Renal pelvis (tissue), 4 donors: ENCODE data around the gene TOM1L2. TPM values are rescaled to one million over a fixed set of nuclear protein-coding genes. Genes with fewer than 3 reads are reported as not detected.
"Not testable (repeated sequence)": the region's sequence is repeated elsewhere in the genome, so short reads cannot be mapped to it uniquely, and the experiment has no call there.

Experiments
- DNase-seq: peaks from one replicate; pipeline ENCODE4 v3.0.0-alpha.2; 2013
- polyA plus RNA-seq, 3 donors: library from polyadenylated mRNA; unstranded; fragments of 120-200 nt; gene quantifications; one replicate each; pipeline ENCODE4 v1.2.1, GENCODE V29; 2013; ENCODE audit not compliant: insufficient read length in 3 of 3

TOM1L2 gene
- polyA plus RNA-seq, 3 donors = 36.1 to 59.5 (median 52.6) TPM

DNA sequence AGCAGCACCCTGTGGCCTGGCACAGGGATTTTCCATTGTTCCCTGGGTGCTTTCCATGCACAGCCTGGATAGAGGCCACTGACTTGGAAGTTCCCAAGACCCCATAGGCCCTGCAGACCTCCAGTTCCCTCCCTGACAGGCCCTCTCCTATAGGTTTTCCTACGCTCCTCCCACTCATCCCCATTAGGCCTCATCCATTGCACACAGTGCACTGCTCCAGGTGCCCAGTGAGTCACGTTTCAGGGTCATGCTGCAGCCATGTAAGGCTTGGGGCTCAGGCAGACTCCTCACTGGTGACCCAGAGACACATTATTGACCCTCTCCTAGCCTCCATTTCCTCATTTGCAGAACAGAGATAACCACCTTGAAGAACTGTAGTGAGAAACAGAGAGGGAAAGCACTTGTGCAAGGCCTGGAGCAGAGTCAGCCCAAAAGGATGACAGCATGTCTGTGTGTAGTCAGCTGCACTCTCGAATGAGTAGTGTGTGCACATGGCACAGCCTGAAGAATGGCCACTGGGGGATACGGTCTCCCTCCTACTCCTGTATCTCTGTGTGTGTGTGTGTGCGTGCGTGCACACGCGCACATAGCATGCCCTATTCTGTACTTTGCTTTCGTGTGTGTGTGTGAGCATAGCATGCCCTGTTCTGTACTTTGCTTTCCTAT lies 27.3 kb upstream of the TOM1L2 start:
- DNase-seq = no peak

DNA sequence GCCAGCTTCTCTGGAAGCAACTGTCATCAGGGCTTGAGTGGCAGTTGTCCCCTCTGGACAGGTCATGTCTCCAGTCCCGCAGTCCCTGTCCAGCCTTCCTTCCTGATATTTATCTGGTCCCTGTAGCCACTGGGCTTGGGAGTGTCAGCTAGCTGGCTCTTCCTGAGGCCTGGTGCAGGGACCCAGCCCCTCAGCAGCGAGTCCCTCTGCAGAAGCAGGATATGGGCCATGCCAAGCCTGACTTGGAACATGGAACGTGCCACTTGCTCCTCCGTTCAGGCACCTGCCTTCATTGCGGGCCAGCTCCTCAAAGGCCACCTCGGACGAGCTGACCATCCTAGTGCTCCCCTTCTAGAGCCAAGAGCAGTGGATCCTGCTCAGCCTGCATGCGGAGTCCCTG lies 26.7 kb upstream of the TOM1L2 start:
- DNase-seq = no peak

DNA sequence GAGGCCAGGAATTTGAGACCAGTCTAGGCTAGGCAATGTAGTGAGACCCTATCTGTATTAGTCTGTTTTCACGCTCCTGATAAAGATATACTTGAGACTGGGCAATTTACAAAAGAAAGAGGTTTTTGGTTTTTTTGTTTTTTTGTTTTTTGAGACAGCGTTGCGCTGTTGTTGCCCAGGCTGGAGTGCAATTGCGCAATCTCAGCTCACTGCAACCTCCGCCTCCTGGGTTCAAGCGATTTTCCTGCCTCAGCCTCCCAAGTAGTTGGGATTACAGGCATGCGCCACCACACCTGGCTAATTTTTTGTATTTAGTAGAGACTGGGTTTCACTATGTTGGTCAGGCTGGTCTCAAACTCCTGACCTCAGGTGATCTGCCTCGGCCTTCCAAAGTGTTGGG lies 23.7 kb upstream of the TOM1L2 start:
- DNase-seq = not testable (repeated sequence)

DNA sequence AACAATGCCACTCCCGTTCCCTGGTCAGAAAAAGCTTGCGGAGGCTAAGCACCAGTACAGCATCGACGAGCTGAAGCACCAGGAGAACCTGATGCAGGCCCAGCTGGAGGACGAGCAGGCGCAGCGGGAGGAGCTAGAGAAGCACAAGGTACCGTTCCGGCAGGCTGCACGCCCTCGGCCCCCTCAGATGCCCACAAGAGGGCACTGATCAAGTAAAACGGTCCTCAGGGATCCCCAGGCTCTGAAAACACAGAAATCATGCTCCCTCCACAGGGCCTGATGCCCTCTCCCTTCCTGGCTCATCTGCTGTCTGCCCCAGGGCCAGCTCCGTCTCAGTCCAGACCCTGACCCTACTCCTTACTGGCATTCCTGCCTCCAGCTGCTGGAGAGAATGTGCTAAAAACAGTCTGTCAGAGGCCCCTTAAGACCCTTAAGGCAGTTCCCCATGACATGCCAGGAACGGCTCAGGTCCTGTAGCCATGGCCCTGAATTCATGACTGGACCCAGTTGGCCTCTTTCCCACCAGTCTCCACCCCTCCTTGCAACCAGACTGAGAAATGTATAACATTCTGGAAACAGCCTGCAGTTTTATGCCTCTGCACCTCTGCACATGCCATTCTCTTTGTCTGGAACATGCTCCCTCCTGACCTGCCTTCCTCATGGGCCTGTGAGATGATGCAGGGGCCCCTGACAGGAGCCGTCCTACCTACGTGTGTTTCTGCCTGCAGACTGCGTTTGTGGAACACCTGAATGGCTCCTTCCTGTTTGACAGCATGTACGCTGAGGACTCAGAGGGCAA lies 22.3 kb upstream of the TOM1L2 start:
- DNase-seq = no peak

DNA sequence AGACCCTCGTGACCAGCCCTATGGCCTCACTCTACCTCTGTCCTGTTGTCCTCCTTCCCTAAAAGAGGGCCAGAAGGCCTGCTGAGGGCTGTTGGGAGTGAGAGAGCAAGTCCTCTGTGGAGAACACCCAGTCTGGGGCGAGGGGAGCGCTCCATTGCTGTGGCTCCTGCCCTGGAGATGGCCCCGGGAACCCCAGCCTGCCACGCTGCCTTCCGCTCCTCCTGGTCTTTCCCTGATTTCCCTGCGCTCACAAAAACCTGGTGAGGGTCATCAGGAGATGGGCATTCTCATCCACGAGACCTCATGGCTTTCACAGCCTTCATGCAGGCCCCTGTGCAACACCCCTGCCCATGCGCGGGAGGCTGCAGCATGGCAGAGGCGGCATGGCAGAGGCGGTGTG lies 21.7 kb upstream of the TOM1L2 start:
- DNase-seq = no peak

DNA sequence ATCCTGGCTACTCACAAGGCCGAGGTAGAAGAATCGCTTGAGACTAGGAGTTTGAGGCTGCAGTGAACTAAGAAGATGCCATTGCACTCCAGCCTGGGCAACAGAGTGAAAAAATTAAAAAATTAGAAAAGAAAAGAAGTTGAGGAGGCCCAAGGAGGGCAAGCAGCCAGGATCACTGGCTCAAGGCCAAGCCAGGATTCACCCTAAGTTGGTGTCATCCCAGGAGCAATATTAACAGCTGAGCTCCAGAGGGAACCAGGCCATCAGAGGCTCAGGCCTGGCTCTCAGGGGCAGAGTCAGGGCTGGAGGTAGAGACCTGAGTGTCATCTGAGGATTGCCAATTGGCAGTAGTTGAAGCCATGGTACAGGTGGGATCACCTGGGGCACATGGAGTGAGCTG lies 21.2 kb upstream of the TOM1L2 start:
- DNase-seq = no peak

DNA sequence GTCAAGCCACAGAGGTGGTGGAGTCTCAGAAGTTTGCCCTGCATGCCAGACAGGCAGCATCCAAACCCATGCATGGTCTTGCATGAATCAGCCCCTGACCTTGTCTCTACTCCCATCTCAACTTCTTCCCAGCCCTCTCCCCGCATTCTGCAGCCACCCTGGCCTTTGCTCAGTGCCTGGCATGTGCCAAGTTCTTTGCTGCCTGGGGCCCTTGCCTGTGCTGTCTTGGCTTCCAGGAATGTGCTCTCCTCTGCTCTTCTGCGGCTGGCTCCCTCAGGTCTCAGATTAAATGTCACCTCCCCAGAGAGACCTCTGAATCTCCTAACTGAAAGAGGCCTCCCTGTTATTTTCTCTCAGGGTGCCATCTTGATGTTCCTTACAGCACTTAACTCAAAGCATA lies 18.1 kb upstream of the TOM1L2 start:
- no peak for DNase-seq

DNA sequence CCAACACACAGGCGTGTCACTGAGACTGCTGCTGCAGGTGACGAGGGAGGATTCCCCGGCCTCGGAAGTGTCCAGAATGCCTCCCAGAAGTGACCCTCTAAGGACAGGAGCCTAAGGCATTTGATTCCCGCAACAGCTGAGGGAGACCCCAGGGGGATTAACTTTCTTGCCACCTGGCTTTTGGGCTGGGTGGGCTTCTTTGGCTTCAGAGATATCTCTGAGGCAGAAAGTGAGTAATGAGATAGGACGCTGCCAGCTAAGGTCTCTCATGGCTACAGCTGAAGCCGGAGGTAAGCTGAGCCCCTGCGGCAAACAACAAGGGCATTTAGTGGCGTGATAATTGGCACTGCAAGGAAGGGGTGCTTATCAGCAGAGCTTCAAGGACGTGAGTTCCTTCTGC lies 17.4 kb upstream of the TOM1L2 start:
- no peak for DNase-seq

DNA sequence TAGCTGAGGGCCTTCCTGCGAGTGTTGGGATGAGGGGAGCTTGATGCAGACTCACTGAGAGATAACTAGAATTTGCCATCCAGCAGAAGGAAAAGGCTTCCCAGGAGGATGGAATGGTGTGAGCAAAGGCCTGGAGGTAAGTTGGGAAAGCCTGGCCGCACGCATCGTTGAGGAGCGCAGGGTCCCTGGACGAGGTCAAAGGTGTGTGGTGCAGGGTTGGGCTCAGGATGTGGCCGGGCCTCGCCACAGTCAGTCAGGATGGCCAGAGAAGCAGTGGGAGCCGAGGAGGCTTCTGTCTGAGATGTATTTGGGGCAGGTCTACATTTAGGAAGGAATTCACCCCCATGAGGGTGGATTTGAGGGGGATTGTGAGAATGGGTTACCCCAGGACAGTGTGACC lies 16.9 kb upstream of the TOM1L2 start:
- no peak for DNase-seq

DNA sequence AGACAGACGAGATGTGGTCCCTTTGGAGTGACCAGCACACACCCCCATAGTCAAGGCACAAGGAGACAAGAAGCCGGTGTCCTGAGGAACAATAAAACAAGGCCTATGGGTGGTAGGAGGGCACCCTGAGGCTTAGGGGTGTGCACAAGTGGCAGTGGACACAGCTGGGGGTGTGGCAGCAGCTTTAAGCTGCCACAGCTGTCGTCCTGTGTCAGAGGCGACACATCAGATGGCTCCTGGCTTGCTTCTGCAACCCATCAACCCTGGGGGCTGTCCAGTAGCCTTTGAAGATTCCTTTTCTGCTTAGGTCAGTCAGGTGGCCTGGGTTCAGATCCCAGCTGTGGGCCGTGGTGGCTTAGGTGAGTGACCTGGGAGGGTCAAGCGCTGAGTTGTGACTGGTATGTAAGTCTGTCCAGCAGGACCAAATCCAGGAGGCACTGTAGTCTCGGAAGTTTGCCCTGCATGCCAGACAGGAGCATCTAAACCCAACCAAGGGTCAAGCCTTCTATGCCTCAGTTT lies 16.3 kb upstream of the TOM1L2 start:
- DNase-seq = no peak

DNA sequence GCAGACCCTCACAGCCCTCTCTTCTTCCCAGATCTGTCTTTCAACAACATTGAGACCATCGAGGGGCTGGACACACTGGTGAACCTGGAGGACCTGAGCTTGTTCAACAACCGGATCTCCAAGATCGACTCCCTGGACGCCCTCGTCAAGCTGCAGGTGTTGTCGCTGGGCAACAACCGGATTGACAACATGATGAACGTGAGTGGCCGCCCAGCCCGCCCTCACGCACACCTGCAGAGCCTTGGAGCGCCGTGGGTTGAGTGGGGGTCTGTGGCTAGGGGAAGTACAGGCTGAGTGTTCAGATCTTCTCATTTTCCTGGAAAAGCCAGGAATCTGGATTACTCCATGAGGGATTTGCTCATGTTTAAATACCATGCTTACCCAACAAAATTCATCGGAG lies 15.7 kb upstream of the TOM1L2 start:
- no peak for DNase-seq

DNA sequence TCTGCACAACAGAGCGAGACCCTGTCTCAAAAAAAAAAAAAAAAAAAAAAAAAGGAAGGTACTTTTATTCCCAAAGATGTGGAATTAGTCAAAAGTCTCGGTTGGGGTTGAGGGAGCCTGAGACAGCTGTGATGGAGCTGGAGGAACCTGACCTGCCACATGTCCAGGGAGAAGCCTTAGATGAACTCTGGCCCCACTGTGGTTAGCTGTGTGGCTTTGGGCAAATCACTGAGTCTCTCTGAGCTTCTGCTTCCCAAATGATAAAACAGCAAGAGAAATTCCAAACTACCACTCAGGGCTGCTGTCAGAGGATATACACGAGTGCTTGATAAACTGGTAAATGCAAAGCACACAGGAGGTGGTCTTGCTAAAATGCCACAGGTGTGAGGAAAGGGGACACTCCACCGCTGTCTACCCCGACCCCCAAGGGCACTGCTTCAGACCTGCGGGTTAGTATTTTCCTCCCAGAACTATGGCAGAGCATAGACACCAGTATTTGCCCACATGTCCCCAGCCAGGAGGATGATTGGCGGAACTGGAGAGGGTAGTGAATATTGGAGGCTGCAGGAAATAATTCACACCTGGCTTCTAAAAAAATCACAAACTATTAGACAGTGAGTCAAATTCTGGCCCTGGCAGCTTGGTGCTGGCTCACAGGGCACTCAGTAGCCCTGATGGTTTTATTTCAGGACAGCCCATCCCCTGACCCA lies 15.1 kb upstream of the TOM1L2 start:
- DNase-seq = no peak

DNA sequence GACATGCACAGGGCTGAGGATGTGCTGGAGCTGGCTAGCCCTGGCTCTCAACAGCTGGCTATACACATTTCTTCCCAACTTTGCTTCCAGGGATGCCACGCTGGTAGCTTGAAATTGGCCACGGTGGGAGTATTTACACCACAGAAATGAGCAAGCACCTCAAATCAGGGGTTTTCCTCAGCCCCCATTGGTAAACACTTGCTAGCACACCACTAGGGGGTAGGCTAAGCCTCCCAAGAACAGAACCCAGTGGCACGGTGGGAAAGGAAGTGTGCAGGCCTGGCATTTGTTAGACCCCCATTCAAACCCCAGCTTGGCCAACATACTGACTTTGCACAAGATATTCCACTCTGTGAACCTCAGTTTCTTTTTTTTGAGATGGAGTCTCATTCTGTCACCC lies 13.4 kb upstream of the TOM1L2 start:
- DNase-seq = no peak

DNA sequence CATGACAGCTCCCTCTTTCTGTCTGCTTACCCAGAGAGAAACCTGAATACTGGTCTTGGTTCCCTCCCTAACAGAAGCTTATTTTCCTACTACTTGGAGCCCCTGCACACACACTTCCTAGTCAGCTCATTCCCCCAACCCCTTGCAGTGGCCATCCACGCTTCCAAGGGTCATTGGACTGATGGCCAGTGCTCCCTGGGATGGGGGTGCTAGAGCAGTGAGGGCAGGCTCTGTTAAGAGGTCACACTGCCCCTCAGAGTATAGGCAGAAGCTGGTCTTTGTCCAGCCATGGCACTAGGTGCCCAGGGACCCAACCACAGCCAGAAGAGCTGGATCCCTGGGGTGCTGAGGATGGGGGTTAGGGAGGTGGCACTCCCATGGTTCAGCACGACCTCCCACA lies 13.0 kb upstream of the TOM1L2 start:
- DNase-seq = no peak

DNA sequence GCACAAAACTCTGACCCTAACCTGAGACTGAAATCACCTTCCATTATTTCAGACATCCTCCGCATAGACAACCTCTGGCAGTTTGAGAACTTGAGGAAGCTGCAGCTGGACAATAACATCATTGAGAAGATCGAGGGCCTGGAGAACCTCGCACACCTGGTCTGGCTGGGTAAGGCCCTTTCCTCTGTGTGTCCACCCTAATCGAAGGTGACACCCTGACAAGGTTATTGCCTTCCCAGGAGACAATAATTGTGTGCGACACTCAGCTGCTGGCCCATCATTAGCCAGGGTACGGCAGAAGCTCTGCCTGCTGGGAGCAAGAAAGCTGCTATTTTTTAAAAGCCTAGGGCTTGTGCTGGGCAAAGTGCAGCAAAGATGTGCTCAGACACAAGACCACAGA lies 11.6 kb upstream of the TOM1L2 start:
- DNase-seq = no peak

DNA sequence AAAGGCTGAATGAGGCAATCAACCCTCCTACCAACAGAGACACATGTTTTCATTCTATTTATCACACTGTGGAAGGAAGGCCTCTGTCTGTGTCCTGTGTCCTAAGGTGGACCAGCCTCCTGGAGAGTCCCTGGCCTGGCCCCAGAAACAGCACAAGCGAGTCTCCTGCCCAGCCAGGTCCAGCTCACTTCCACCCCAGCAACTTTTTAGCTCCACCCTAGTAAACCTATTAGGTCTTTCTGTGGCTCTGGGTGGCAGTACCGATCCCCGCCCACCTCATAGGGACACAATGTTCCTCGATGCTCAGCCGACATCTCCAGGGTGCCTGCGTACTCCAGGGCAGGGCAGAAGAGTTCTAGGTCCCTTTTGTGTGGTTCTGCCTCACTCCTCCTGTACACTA lies 11.2 kb upstream of the TOM1L2 start:
- no peak for DNase-seq

DNA sequence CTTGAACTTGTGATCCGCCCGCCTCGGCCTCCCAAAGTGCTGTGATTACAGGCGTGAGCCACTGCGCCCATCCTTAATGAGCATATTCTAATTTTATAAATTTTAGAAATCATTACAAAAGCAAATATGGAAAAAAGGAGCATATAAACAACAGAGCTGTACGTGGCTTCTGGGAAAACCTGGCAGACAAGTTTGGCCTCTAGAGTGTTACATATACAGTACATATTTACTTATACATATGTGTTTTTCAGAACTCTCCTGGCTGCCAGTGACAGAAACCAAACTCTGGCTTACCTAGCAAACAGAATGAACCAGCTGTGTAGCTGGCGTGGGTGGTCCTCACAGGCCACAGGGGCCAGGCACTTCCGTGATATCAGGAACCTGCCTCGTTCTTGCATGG lies 10.6 kb upstream of the TOM1L2 start:
- DNase-seq = no peak

DNA sequence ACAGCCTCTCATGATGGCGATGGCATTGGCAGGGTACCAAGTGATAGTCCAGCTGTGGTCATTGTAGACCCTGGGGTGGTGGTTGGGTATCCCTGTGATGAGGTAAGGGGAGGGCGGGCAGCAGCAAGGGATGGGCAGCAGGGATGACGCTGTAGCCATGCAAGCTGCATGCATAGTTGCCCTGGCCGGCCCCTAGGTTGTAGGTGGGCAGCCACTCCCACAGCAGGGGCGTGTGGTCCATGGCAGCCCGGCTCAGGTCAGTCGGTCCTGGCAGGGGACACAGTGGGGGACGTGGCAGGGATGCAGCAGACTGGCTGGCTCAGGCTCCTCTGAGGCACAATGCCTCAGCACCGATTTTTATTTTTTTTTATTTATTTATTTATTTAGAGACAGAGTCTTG lies 9.1 kb upstream of the TOM1L2 start:
- DNase-seq = no peak

DNA sequence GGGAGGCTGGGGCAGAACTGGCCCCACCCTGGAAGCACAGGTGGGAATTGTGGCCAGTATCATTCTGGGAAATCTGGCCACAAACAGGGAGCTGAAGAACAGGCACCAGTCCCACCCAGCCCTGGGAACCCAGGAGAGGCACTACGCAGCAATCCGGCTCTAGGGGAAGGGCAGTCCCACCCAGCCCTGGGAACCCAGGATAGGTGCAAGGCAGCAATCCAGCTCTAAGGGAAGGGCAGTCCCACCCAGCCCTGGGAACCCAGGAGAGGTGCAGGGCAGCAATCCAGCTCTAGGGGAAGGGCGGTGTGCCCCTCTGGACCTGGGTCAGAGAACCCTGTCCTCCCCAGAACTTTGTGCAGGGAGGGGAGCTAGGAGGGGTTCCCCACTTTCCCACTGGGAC lies 7.6 kb upstream of the TOM1L2 start:
- DNase-seq = no peak

DNA sequence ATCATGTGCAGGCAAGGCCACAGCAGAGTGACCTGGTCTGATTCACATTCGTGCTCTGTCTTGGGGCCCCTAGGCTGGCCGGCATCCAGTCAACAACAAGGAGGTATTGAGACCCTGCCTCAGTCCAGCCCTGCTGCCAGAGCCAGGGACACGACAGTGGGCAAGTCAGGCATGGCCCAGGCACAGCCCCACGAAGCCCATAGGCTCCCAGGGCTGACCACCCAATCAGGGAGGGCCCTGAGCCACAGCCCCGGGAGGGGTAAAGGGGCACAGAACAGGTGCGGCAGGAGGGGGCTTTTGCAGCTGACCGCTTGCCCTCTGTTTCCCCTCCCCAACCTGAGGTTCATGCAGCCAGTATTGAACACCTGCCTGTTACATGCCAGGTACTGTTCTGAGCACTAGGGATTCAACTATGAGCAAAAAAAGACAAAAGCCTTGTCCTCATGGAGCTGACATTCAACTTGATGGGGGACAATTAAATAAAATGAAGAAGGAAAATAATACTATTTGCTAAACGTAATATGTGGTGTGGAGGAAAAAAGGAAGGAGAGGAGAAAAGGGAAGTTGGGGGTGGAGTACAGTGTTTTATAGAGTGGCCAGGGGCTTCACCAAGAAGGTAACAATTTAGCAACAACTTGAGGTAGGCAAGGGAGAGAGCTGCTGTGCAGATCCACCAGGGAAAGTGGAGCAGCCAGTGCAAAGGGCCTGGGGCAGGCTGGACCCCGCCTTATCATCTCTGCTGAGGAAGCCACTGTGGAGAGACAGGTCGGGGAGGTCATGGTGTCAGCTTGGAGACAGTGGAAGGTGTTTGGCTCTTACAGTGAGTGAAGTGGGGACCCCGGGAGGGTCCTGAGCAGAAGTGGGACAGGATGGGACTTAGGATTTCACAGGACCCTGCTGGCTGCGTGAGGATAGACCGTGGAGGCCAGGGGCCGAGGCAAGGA lies 6.6 kb upstream of the TOM1L2 start:
- DNase-seq = no peak

DNA sequence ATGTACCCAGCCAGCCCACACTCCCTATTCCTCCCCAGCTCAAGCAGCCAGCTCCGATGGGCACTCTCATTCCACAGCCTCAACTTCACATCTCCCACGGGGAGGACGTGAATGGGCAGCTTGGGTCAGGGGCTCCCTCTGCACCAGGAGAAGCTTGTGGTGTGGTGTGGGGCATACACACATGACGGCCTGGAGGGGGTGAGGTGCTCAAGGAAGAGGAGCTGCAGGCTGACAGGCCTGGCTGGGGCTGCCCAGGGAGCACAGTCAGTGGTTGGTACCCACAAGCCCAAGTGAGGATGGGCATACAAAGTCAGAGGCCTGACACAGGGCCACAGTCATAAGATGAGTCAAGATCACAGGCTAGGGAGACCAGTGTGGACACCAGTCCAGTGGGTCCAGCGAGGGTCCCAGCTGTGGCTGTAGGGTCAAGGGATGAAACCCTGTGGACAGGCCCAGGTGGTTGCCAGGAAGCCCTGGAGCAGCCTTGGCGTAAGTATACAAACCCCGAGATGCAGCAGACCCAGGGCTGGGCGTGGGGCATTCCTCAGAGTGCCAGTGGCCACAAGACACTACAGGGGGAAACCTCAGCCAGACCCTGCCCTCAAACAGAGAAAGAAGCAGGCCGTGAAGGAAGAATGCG lies 4.9 kb upstream of the TOM1L2 start:
- DNase-seq = no peak
